ENCODE data around the gene SLC46A2.
A peak's percentile ranks its signal among the peaks of the same experiment; 100 is the strongest.

Gene SLC46A2

GRCh38 chr9:112892981-112893380 lies 2.3 kb upstream of the SLC46A2 start:
- H3K4me3 ChIP-seq (replicated peaks in 1 of 2; ENCODE audit: low read depth in 2 of 2, low read length in 2 of 2) = no peak overlapping the region
- TF ChIP-seq CTCF (IDR thresholded peaks at IDR 0.05; ENCODE audit: low read depth, low read length) = no peak
- peak in 1 of 2 donors; percentile 5 for DNase-seq (ENCODE audit: low read depth in 2 of 2)

GRCh38 chr9:112891521-112891920 lies 845 bp upstream of the SLC46A2 start:
- no peak for DNase-seq (ENCODE audit: low read depth in 2 of 2)
- TF ChIP-seq CTCF (IDR thresholded peaks at IDR 0.05; ENCODE audit: low read depth, low read length) = no peak
- H3K4me3 ChIP-seq (replicated peaks in 1 of 2; ENCODE audit: low read depth in 2 of 2, low read length in 2 of 2) = no peak overlapping the region

- peak; percentile 22 for TF ChIP-seq CTCF (IDR thresholded peaks at IDR 0.05; ENCODE audit: low read depth, low read length)
- no peak overlapping the region for H3K4me3 ChIP-seq (replicated peaks in 1 of 2; ENCODE audit: low read depth in 2 of 2, low read length in 2 of 2)
- DNase-seq (ENCODE audit: low read depth in 2 of 2) = no peak
Measured at GRCh38 chr9:112887381-112887780, 3.3 kb downstream of the SLC46A2 start.

GRCh38 chr9:112886351-112886750 lies 4.3 kb downstream of the SLC46A2 start:
- TF ChIP-seq CTCF (IDR thresholded peaks at IDR 0.05; ENCODE audit: low read depth, low read length) = no peak
- DNase-seq (ENCODE audit: low read depth in 2 of 2) = no peak
- no peak overlapping the region for H3K4me3 ChIP-seq (replicated peaks in 1 of 2; ENCODE audit: low read depth in 2 of 2, low read length in 2 of 2)

GRCh38 chr9:112885324-112885723 lies 5.4 kb downstream of the SLC46A2 start:
- DNase-seq (ENCODE audit: low read depth in 2 of 2) = no peak
- H3K4me3 ChIP-seq (replicated peaks in 1 of 2; ENCODE audit: low read depth in 2 of 2, low read length in 2 of 2) = no peak overlapping the region
- no peak for TF ChIP-seq CTCF (IDR thresholded peaks at IDR 0.05; ENCODE audit: low read depth, low read length)

- no peak for DNase-seq (ENCODE audit: low read depth in 2 of 2)
- no peak for TF ChIP-seq CTCF (IDR thresholded peaks at IDR 0.05; ENCODE audit: low read depth, low read length)
- no peak overlapping the region for H3K4me3 ChIP-seq (replicated peaks in 1 of 2; ENCODE audit: low read depth in 2 of 2, low read length in 2 of 2)
Measured at GRCh38 chr9:112884721-112885120, 6.0 kb downstream of the SLC46A2 start.

GRCh38 chr9:112884101-112884500 lies 6.6 kb downstream of the SLC46A2 start:
- DNase-seq (ENCODE audit: low read depth in 2 of 2) = peak in 1 of 2 donors; percentile 31
- no peak for TF ChIP-seq CTCF (IDR thresholded peaks at IDR 0.05; ENCODE audit: low read depth, low read length)
- H3K4me3 ChIP-seq (replicated peaks in 1 of 2; ENCODE audit: low read depth in 2 of 2, low read length in 2 of 2) = no peak overlapping the region

All from cardiac fibroblast (primary cell).